Bronchial epithelial cell (primary cell): ENCODE results near the gene CNTN5. TPM values are rescaled to one million over a fixed set of nuclear protein-coding genes. Genes with fewer than 3 reads are reported as not detected.

Experiments used
- DNase-seq: peaks from one replicate; pipeline ENCODE4 v3.0.0-alpha.2; 2010; ENCODE audit warnings: low read depth
- FAIRE-seq: peaks from 2 replicates; lab custom pipeline; 2011; peaks lifted over from hg19 to GRCh38; lab: Jason Lieb, UNC
- H3K27me3 ChIP-seq: 2 replicates; pipeline ENCODE4 v1.5.1; 2011; ENCODE audit warnings: low read length; ENCODE audit not compliant: control insufficient read depth, insufficient read depth
- H3K36me3 ChIP-seq: 2 replicates; pipeline ENCODE4 v1.5.1; 2011; ENCODE audit warnings: low read length; ENCODE audit not compliant: control insufficient read depth, insufficient read depth
- H3K4me3 ChIP-seq: 2 replicates; pipeline ENCODE4 v1.5.1; 2011; ENCODE audit warnings: mild to moderate bottlenecking, low read depth, low read length, control low read depth
- CTCF ChIP-seq: IDR thresholded peaks from 2 replicates; pipeline ENCODE4 v1.5.1; 2011; ENCODE audit warnings: mild to moderate bottlenecking, moderate library complexity, low read length, control low read depth, inconsistent platforms; ENCODE audit not compliant: insufficient read depth, severe bottlenecking
- total RNA-seq: library from RNA; depleted of rRNA; stranded (reverse); fragments of >200 nt; gene quantifications from 2 replicates; pipeline ENCODE4 v1.2.1, GENCODE V29; 2014

CNTN5 gene
- total RNA-seq, 1 donor from 2014 or later: not detected

- no peaks in the 10 kb centered on the region for H3K27me3 ChIP-seq
- FAIRE-seq: no peak
- DNase-seq: peak; percentile 61
- no peak overlapping the region for H3K4me3 ChIP-seq
- no peaks in the 10 kb centered on the region for H3K36me3 ChIP-seq
- no peak for TF ChIP-seq CTCF
Measured at GRCh38 chr11:100068116-100068515, 1047.4 kb downstream of the CNTN5 start.

DNA sequence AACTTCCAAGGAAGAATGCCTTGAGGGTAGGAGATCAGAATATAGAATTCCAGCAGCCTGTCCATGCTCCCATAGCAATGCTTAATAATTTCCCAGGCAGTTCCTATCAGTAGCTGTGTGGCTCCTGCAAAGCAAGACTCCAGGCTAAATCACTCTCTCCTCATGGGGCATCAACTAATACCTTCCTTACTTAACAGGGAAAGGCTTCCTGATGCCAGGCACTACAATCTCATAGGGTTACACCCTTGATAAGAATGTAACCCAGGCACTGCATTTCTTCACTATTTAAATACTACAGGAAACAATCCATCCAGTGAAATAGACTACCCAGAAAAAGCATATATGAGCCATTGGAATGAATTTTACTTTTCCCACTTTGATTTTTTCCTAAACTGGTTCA, 1051.4 kb downstream of the CNTN5 start:
- H3K4me3 ChIP-seq: no peak overlapping the region
- no peak for TF ChIP-seq CTCF
- FAIRE-seq: no peak
- no peaks in the 10 kb centered on the region for H3K36me3 ChIP-seq
- H3K27me3 ChIP-seq: no peaks in the 10 kb centered on the region
- DNase-seq: peak; percentile 5

GRCh38 chr11:100080381-100080780, 1059.6 kb downstream of the CNTN5 start:
- Histone ChIP-seq H3K4me3 (no peak overlapping the region), H3K27me3 (no peaks in the 10 kb centered on the region), H3K36me3 (no peaks in the 10 kb centered on the region)
- TF ChIP-seq CTCF: no peak
- FAIRE-seq (no peak), DNase-seq (no peak)

DNA sequence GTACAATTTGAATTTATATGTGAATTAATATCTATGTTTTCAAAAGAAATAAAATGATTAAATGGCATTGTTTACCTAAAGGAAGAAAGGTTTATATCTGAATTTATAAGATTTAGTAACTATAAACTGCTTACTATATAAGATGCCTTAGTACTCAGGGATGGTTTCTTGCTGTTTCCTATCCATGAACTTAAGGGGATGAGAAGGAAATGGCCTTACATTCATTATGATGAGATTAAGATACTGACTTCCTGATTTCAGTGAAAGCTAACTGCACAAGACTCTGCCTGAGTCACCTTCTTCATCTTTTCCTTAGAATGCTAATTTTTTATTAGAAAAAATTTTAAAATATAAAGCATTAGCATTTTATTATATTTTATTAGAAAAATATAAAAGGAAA, 1060.1 kb downstream of the CNTN5 start:
- Histone ChIP-seq H3K27me3 (no peaks in the 10 kb centered on the region), H3K36me3 (no peaks in the 10 kb centered on the region), H3K4me3 (no peak overlapping the region)
- TF ChIP-seq CTCF: no peak
- DNase-seq: no peak
- no peak for FAIRE-seq

- Histone ChIP-seq H3K27me3 (no peaks in the 10 kb centered on the region), H3K4me3 (no peak overlapping the region), H3K36me3 (no peaks in the 10 kb centered on the region)
- FAIRE-seq (no peak), DNase-seq (no peak)
- no peak for TF ChIP-seq CTCF
Measured at GRCh38 chr11:100093698-100094097, 1072.9 kb downstream of the CNTN5 start.

GRCh38 chr11:100094121-100094865, 1073.5 kb downstream of the CNTN5 start:
- Histone ChIP-seq H3K27me3 (no peaks in the 10 kb centered on the region), H3K36me3 (no peaks in the 10 kb centered on the region), H3K4me3 (no peak overlapping the region)
- DNase-seq: no peak
- no peak for FAIRE-seq
- TF ChIP-seq CTCF: no peak
